AG04450 (cell line): Measurements from ENCODE around the gene IFITM1. TPM values are rescaled to one million over a fixed set of nuclear protein-coding genes. Genes with fewer than 3 reads are reported as not detected.
"Not testable (repeated sequence)": the region's sequence is repeated elsewhere in the genome, so short reads cannot be mapped to it uniquely, and the experiment has no call there.

Experiments
- CTCF ChIA-PET: fragments of 300-600, 350-600 bp; formaldehyde crosslinking; extraction: SDS; loops from one replicate; lab custom pipeline; 2022; ENCODE audit warnings: antibody characterized with exemption, inconsistent platforms; lab: Charles Lee
- POLR2A ChIA-PET: fragments of 350-600 bp; formaldehyde crosslinking; extraction: SDS; loops from one replicate; lab custom pipeline; 2021; ENCODE audit warnings: antibody characterized with exemption, inconsistent platforms; lab: Yijun Ruan, JAX
- DNase-seq: peaks from one replicate; pipeline ENCODE4 v3.0.0-alpha.2; 2011; ENCODE audit warnings: low read depth, low spot score
- H3K27ac ChIP-seq: one replicate; pipeline ENCODE4 v1.5.1; 2012; ENCODE audit warnings: low read depth, low read length, control low read depth
- H3K27me3 ChIP-seq: one replicate; pipeline ENCODE4 v1.6.0; 2012; ENCODE audit warnings: low read length; ENCODE audit not compliant: control insufficient read depth, insufficient read depth
- H3K4me3 ChIP-seq: 2 replicates; pipeline ENCODE4 v1.5.1; 2011; ENCODE audit warnings: mild to moderate bottlenecking, low read depth, low read length, control low read depth
- H3K9me3 ChIP-seq: 2 replicates; pipeline ENCODE4 v1.5.1; 2012; ENCODE audit warnings: low read length; ENCODE audit not compliant: control insufficient read depth, insufficient read depth
- polyA plus RNA-seq: library from polyadenylated mRNA; depleted of rRNA; stranded (reverse); fragments of >200 nt; gene quantifications from 2 replicates; pipeline ENCODE4 v1.2.3, GENCODE V29; 2011
- TF ChIP-seq, protein P1 (sequence below): IDR thresholded peaks from 2 replicates; pipeline ENCODE4 v1.5.1; 2011; ENCODE audit warnings: low read depth, low read length, control low read depth, inconsistent platforms

Gene IFITM1
- polyA plus RNA-seq, 1 experiment: 62.1 TPM

DNA sequence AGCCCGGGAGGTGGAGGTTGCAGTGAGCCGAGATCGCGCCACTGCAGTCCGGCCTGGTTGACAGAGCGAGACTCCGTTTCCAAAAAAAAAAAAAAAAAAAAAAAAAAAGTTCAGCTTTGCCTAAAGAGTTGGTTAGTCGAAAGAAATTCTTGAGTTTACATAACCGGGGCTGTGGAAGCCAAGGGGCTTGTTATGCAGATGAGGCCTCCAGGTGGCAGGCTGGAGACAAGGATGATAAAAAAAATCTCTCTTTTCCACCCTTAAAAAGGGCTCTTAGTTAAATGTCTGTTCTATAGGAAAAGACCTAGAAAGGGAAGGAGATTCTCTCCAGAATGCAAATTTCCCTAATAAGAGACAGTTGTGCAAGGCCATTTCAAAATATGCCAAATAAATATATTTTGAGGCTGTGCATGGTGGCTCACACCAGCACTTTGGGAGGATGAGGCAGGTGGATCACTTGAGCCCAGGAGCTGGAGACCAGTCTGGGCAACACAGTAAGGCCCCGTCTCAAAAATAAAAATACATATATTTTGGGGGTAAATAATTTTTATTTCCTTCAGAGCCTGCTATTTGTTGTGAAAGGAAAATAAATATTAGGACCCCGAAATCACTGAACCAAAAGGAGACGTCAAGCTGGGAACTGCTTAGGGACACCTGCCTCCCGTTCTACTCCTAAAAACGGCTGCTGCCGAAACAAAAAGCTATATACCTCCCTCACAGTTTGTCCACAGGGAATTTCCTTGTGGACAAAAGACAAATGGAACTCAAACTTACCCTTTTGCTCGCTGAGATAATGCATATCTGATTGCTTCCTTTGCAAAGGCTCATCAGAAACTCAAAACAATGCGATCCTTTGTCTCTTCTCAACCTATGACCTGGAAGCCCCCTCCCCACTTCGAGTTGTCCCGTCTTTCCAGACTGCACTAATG is 8.7 kb upstream of the IFITM1 start:
- TF ChIP-seq, protein P1, sequence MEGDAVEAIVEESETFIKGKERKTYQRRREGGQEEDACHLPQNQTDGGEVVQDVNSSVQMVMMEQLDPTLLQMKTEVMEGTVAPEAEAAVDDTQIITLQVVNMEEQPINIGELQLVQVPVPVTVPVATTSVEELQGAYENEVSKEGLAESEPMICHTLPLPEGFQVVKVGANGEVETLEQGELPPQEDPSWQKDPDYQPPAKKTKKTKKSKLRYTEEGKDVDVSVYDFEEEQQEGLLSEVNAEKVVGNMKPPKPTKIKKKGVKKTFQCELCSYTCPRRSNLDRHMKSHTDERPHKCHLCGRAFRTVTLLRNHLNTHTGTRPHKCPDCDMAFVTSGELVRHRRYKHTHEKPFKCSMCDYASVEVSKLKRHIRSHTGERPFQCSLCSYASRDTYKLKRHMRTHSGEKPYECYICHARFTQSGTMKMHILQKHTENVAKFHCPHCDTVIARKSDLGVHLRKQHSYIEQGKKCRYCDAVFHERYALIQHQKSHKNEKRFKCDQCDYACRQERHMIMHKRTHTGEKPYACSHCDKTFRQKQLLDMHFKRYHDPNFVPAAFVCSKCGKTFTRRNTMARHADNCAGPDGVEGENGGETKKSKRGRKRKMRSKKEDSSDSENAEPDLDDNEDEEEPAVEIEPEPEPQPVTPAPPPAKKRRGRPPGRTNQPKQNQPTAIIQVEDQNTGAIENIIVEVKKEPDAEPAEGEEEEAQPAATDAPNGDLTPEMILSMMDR: peak; percentile 78
- Histone ChIP-seq H3K27me3 (peaks cover 4% of the 10 kb centered on the region), H3K27ac (no peak overlapping the region), H3K4me3 (no peak overlapping the region), H3K9me3 (peaks cover 6% of the 10 kb centered on the region; the same call in 1 of the 2 replicates)
- peak; percentile 72 for DNase-seq
- ChIA-PET POLR2A (interaction anchor here (0.6 to 0.7 kb wide), 2 partner anchors 10 to 21 kb away, joined by 3 to 4 read pairs; no protein-coding TSS in a partner anchor), CTCF (interaction anchor here (0.6 to 2.5 kb wide), 20 partner anchors 10 to 214 kb away, joined by 3 to 8 read pairs (median 3); no protein-coding TSS in a partner anchor)

DNA sequence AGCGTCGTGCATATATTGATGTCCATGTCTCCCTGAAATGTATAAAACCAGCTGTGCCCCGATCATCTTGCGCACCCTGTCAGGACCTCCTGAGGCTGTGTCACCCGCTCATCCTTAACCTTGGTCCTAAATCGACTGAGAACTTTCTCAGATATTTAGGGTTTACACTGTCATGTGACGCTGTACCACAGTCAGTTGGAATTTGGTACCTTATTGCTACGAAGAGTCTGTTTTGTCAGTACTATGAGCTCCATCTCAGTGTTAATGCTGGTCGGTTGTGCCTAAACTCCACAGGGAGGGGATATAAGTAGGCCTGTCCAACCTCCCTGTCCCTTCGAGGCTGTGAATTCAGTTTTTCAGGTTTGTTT is 8.0 kb upstream of the IFITM1 start:
- ChIA-PET POLR2A (no interaction called here), CTCF (interaction anchor here (0.6 to 2.5 kb wide), 11 partner anchors 10 to 213 kb away, joined by 3 to 8 read pairs (median 4); no protein-coding TSS in a partner anchor)
- no peak overlapping the region for H3K4me3 ChIP-seq
- no peak for DNase-seq
- TF ChIP-seq, protein P1: no peak
- H3K9me3 ChIP-seq: peaks cover 6% of the 10 kb centered on the region; the same call in 1 of the 2 replicates
- H3K27ac ChIP-seq: no peak overlapping the region
- H3K27me3 ChIP-seq: no peaks in the 10 kb centered on the region

DNA sequence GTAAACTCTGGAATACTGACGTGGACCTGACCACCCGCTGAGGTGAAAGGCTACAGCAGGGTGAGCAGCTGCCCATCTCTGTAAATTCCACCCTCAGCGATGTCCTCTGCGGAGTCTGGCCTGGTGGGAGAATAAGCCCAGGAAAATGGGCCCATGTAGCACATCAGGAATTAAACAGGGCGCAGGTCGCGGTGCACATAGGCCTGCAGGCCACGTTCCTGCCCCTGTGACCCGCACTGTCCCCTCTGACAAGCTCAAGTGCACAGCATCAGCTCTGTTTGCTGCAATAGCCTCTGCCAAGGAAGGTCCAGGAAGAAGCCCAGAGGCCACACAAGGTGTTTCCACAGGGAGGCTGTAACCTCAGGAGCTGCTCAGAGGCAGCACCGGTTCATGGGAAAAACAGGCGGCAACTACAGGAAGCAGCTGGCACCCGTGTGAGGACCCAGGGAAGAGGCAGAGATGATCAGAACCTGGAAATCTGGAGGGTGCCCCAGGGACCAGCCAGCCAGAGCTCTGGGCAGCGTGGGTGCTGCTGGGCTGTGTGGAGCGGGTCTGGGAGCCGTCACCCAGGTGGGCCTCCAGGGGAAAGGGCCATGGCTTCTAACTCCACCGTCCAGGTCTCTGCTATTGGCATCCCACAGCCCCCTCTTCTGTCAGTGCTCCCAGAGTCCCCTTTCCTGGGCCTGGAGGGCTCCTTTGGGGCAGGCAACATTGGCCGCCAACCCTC is 7.0 kb upstream of the IFITM1 start:
- POLR2A ChIA-PET: interaction anchor here (1.1 kb wide), 1 partner anchor 99 kb away, joined by 4 read pairs; no protein-coding TSS in a partner anchor
- H3K27ac ChIP-seq: no peak overlapping the region
- H3K9me3 ChIP-seq: peaks cover 6% of the 10 kb centered on the region; the same call in 1 of the 2 replicates
- TF ChIP-seq, protein P1: no peak
- H3K27me3 ChIP-seq: no peaks in the 10 kb centered on the region
- CTCF ChIA-PET: interaction anchor here (1.5 to 2.5 kb wide), 3 partner anchors 10 to 141 kb away, joined by 6 to 8 read pairs (median 8); no protein-coding TSS in a partner anchor
- H3K4me3 ChIP-seq: no peak overlapping the region
- no peak for DNase-seq

DNA sequence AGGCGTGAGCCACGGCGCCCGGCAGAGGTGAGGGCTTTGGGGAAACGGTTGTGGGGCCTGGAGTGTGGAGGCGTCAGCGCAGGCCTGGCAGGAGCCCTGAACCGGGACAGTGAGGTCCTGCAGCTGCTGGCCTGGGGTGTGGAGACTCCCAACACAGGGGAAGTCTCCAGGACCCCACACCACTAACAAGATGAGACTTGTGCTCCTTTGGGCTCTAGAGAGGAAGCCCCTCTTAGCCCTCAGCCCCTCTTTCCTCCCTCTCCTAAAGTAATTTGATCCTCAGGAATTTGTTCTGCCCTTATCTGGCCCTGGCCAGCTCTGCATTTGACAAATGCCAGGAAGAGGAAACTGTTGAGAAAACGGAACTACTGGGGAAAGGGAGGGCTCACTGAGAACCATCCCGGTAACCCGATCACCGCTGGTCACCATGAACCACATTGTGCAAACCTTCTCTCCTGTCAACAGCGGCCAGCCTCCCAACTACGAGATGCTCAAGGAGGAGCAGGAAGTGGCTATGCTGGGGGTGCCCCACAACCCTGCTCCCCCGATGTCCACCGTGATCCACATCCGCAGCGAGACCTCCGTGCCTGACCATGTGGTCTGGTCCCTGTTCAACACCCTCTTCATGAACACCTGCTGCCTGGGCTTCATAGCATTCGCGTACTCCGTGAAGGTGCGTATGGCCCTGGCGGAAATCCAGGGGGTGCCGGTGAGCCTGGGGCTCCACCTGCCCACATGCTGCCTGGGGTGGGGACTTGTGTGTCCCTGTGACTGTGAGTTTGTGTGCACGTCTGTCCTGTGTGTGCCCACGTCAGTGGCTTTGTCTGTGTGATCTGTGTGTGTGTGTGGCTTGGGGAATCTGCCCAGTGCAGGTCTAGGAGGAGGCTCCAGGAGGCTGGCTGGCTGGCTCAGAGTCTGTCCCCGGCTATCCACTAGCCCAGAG is 5.8 kb upstream of the IFITM1 start, which contains the start of gene IFITM2:
Gene IFITM2 (plus strand): TSS at position 51 of the 943 bp plus-strand sequence. CDS start 377 bp downstream, at position 428.
- CTCF ChIA-PET: not testable (repeated sequence)

DNA sequence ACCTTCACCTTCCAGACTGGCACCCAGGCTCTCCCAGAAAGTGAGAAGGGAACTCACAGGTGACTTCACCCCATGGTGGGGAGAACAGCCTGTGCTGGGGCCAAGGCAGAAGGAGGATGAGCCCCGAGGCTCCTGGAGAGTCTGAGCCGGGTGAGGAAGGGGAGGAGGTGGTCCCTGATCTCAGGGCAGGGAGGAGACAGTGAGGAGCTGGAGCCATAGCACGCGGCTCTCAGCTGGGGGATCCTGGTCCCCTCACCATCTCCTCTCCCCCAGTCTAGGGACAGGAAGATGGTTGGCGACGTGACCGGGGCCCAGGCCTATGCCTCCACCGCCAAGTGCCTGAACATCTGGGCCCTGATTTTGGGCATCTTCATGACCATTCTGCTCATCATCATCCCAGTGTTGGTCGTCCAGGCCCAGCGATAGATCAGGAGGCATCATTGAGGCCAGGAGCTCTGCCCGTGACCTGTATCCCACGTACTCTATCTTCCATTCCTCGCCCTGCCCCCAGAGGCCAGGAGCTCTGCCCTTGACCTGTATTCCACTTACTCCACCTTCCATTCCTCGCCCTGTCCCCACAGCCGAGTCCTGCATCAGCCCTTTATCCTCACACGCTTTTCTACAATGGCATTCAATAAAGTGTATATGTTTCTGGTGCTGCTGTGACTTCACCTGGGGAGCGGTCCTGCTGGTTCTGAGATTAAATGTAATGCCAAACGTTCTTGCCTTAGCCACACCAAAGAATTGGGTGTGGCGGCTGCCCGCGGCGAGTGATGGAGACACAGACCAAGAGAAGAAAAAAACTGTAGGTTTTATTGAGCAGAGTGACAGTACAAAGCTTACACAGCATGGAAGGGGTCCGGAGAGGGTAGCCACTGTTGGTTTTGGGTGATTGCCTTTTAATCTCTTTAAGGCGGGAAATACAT is 4.8 kb upstream of the IFITM1 start:
- POLR2A ChIA-PET, CTCF ChIA-PET, H3K27me3 ChIP-seq, DNase-seq, H3K9me3 ChIP-seq: not testable (repeated sequence)
- H3K4me3 ChIP-seq: peak overlapping the region; percentile 62
- H3K27ac ChIP-seq: peak overlapping the region; percentile 39

More for the DNA sequence above, 5.8 kb upstream of the IFITM1 start, which contains the start of gene IFITM2:
- not testable (repeated sequence) for H3K9me3 ChIP-seq, H3K27me3 ChIP-seq
- peak within 1 kb of the TSS; percentile 90 for H3K27ac ChIP-seq
- H3K4me3 ChIP-seq: peak within 1 kb of the TSS; percentile 72
- peak; percentile 54 for DNase-seq
- TF ChIP-seq, protein P1: peak; percentile 9; the same call in 1 of the 2 replicates
- POLR2A ChIA-PET: interaction anchor here (0.8 to 1.1 kb wide), 2 partner anchors 48 to 100 kb away, joined by 4 to 5 read pairs; no protein-coding TSS in a partner anchor

DNA sequence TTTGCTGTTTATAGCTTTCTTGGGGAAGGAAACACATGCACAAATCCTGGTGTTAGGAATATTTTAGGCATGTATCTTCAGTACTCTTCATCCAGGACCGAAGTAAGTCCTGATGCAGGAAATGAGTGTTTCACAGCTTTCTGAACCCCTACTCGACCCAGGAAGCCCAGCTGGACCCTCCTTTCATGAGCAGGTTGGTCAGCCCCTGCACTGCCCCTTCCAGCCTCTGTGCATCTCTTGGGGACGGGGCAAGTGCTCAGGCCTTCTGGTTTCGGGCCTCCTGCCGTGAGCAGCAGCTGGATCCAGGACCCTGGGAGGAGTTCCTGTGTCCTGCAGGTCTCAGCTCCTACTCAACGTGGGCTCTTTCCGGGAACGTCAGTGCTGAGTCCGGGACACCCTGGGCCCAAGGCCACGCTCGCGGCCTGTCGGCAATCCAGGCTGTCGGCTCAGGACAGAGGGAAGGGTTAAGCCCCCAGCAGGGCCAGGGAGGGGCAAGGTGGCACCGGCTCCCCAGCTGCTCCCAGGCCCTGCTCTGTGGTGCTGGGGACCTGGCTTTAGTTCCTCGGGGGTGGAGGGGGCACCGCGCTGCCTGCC is 3.8 kb upstream of the IFITM1 start:
- H3K27me3 ChIP-seq, H3K9me3 ChIP-seq, CTCF ChIA-PET, DNase-seq, POLR2A ChIA-PET: not testable (repeated sequence)
- H3K4me3 ChIP-seq: peak overlapping the region; percentile 62
- peak overlapping the region; percentile 39 for H3K27ac ChIP-seq
